WTC11 (cell line): ENCODE measurements around the gene ALDH3A2. TPM values are rescaled to one million over a fixed set of nuclear protein-coding genes. Genes with fewer than 3 reads are reported as not detected.

ENCODE experiments used
- ATAC-seq: fragments of 200-7000 bp; cut with Tn5 transposase; 2 replicates; pipeline ENCODE4 v1.10.0; 2021; ENCODE audit warnings: mild to moderate bottlenecking, moderate library complexity
- CTCF ChIA-PET: fragments of 300-600 bp; sonication (Branson Sonifier 250); formaldehyde crosslinking; loops from one replicate; lab custom pipeline; 2021; ENCODE audit warnings: antibody characterized with exemption; lab: Charles Lee
- POLR2A ChIA-PET: fragments of 350-600 bp; sonication (Branson Sonifier 250); formaldehyde crosslinking; loops from one replicate; lab custom pipeline; 2021; ENCODE audit warnings: antibody characterized with exemption; lab: Charles Lee
- DNase-seq: peaks from one replicate; pipeline ENCODE4 v3.0.0; 2021; ENCODE audit warnings: low spot score
- H3K27ac Mint-ChIP-seq: 2 replicates; pipeline ENCODE4 v1.8.0; 2021; ENCODE audit warnings: mixed read lengths
- H3K27me3 Mint-ChIP-seq: 2 replicates; pipeline ENCODE4 v1.8.0; 2021; ENCODE audit warnings: low read depth, mild to moderate bottlenecking, moderate library complexity, mixed read lengths
- H3K36me3 Mint-ChIP-seq: 2 replicates; pipeline ENCODE4 v1.8.0; 2021; ENCODE audit warnings: mixed read lengths
- H3K4me1 Mint-ChIP-seq: 2 replicates; pipeline ENCODE4 v1.8.0; 2022; ENCODE audit warnings: mixed read lengths
- H3K4me3 Mint-ChIP-seq: 2 replicates; pipeline ENCODE4 v1.8.0; 2021; ENCODE audit warnings: mild to moderate bottlenecking, moderate library complexity, mixed read lengths
- H3K9me3 Mint-ChIP-seq: 2 replicates; pipeline ENCODE4 v1.8.0; 2021; ENCODE audit warnings: mixed read lengths
- ATF6 ChIP-seq: sonication (generic); formaldehyde crosslinking; IDR thresholded peaks from 2 replicates; pipeline ENCODE4 v1.8.1; 2023; ENCODE audit warnings: mild to moderate bottlenecking, missing genetic modification reagents
- CBFB ChIP-seq: sonication (generic); formaldehyde crosslinking; IDR thresholded peaks from 2 replicates; pipeline ENCODE4 v1.8.1; 2022; ENCODE audit warnings: mild to moderate bottlenecking, low read depth, missing genetic modification reagents
- CREB1 ChIP-seq: sonication (generic); formaldehyde crosslinking; IDR thresholded peaks from 2 replicates; pipeline ENCODE4 v1.8.0; 2023; ENCODE audit warnings: mild to moderate bottlenecking, missing genetic modification reagents
- E2F1 ChIP-seq: sonication (generic); formaldehyde crosslinking; IDR thresholded peaks from 2 replicates; pipeline ENCODE4 v1.8.0; 2022; ENCODE audit warnings: mild to moderate bottlenecking, missing genetic modification reagents
- E2F5 ChIP-seq: sonication (generic); formaldehyde crosslinking; IDR thresholded peaks from 2 replicates; pipeline ENCODE4 v1.8.1; 2022; ENCODE audit warnings: mild to moderate bottlenecking, moderate library complexity, missing genetic modification reagents
- FOXK1 ChIP-seq: sonication (generic); formaldehyde crosslinking; IDR thresholded peaks from 2 replicates; pipeline ENCODE4 v1.8.0; 2022; ENCODE audit warnings: mild to moderate bottlenecking, moderate library complexity, missing genetic modification reagents
- IRF2 ChIP-seq: sonication (generic); formaldehyde crosslinking; IDR thresholded peaks from 2 replicates; pipeline ENCODE4 v1.8.0; 2022; ENCODE audit warnings: low read depth, missing genetic modification reagents, borderline replicate concordance
- MLX ChIP-seq: sonication (generic); formaldehyde crosslinking; IDR thresholded peaks from 2 replicates; pipeline ENCODE4 v1.8.1; 2023; ENCODE audit warnings: mild to moderate bottlenecking, missing genetic modification reagents, moderate library complexity
- NFE2L1 ChIP-seq: sonication (generic); formaldehyde crosslinking; IDR thresholded peaks from 2 replicates; pipeline ENCODE4 v1.8.1; 2023; ENCODE audit warnings: missing genetic modification reagents
- NR2C2 ChIP-seq: sonication (generic); formaldehyde crosslinking; IDR thresholded peaks from 2 replicates; pipeline ENCODE4 v1.8.0; 2022; ENCODE audit warnings: mild to moderate bottlenecking, missing genetic modification reagents
- OVOL2 ChIP-seq: fragments of 250-450 bp; sonication (Bioruptor Pico); IDR thresholded peaks from 2 replicates; pipeline ENCODE4 v1.9.0; 2021; ENCODE audit warnings: mild to moderate bottlenecking, borderline replicate concordance
- RELA ChIP-seq: sonication (generic); formaldehyde crosslinking; IDR thresholded peaks from 2 replicates; pipeline ENCODE4 v1.8.1; 2022; ENCODE audit warnings: missing genetic modification reagents, mild to moderate bottlenecking, borderline replicate concordance
- SMAD3 ChIP-seq: sonication (generic); formaldehyde crosslinking; IDR thresholded peaks from 2 replicates; pipeline ENCODE4 v1.8.0; 2022; ENCODE audit warnings: missing genetic modification reagents, mild to moderate bottlenecking, borderline replicate concordance
- USF1 ChIP-seq: sonication (generic); formaldehyde crosslinking; IDR thresholded peaks from 2 replicates; pipeline ENCODE4 v1.8.0; 2022; ENCODE audit warnings: mild to moderate bottlenecking, missing genetic modification reagents
- ZBTB21 ChIP-seq: sonication (generic); formaldehyde crosslinking; IDR thresholded peaks from 2 replicates; pipeline ENCODE4 v1.8.1; 2023; ENCODE audit warnings: mild to moderate bottlenecking, missing genetic modification reagents, borderline replicate concordance
- ZNF232 ChIP-seq: sonication (generic); formaldehyde crosslinking; IDR thresholded peaks from 2 replicates; pipeline ENCODE4 v1.8.0; 2022; ENCODE audit warnings: mild to moderate bottlenecking, missing genetic modification reagents
- ZNF317 ChIP-seq: sonication (generic); formaldehyde crosslinking; IDR thresholded peaks from 2 replicates; pipeline ENCODE4 v1.8.1; 2023; ENCODE audit warnings: low read depth, mild to moderate bottlenecking, moderate library complexity, missing genetic modification reagents, borderline replicate concordance
- ZNF396 ChIP-seq: fragments of 250-450 bp; sonication (Bioruptor Pico); IDR thresholded peaks from 2 replicates; pipeline ENCODE4 v1.8.0; 2021; ENCODE audit warnings: mild to moderate bottlenecking, moderate library complexity, borderline replicate concordance
- ZNF423 ChIP-seq: fragments of 250-450 bp; sonication (Bioruptor Pico); IDR thresholded peaks from 2 replicates; pipeline ENCODE4 v2.1.2; 2022; ENCODE audit warnings: mild to moderate bottlenecking, moderate library complexity
- total RNA-seq: library from RNA; stranded (reverse); gene quantifications from 3 replicates; pipeline ENCODE4 v1.2.3, GENCODE V29; 2021

ALDH3A2 gene
- total RNA-seq, 1 experiment from 2014 or later: 68.5 TPM

- CTCF ChIA-PET: interaction anchor here (0.9 to 1.5 kb wide), 4 partner anchors 66 to 290 kb away, joined by 3 to 4 read pairs (median 3); partner anchors contain the start of gene B9D1
- Mint-ChIP-seq H3K4me3 (no peak overlapping the region), H3K4me1 (peaks cover 31% of the 10 kb centered on the region), H3K36me3 (peaks cover 60% of the 10 kb centered on the region), H3K27ac (no peak overlapping the region), H3K27me3 (peaks cover 4% of the 10 kb centered on the region), H3K9me3 (peaks cover 27% of the 10 kb centered on the region)
- ATAC-seq (no peak), DNase-seq (no peak)
- TF ChIP-seq FOXK1 (CRISPR knock-in tag): no peak
- TF ChIP-seq ZNF317 (CRISPR knock-in tag): no peak
- TF ChIP-seq RELA (CRISPR knock-in tag): no peak
- no peak for TF ChIP-seq CBFB (CRISPR knock-in tag)
- no peak for TF ChIP-seq IRF2 (CRISPR knock-in tag)
- TF ChIP-seq OVOL2 (CRISPR knock-in tag): no peak
- TF ChIP-seq ATF6 (CRISPR knock-in tag): no peak
- no peak for TF ChIP-seq NR2C2 (CRISPR knock-in tag)
- no peak for TF ChIP-seq MLX (CRISPR knock-in tag)
- no peak for TF ChIP-seq USF1 (CRISPR knock-in tag)
- no peak for TF ChIP-seq ZBTB21
- no peak for TF ChIP-seq ZNF232 (CRISPR knock-in tag)
- no peak for TF ChIP-seq ZNF423 (CRISPR knock-in tag)
- POLR2A ChIA-PET: no interaction called here
Observed at GRCh38 chr17:19652595-19652994, 4.0 kb downstream of the ALDH3A2 start.

- ATAC-seq (no peak), DNase-seq (no peak)
- peaks cover 73% of the 10 kb centered on the region for H3K36me3 Mint-ChIP-seq
- H3K27ac Mint-ChIP-seq: no peak overlapping the region
- ChIA-PET CTCF (no interaction called here), POLR2A (no interaction called here)
- H3K27me3 Mint-ChIP-seq: peaks cover 4% of the 10 kb centered on the region
- H3K9me3 Mint-ChIP-seq: peaks cover 27% of the 10 kb centered on the region
- peaks cover 23% of the 10 kb centered on the region for H3K4me1 Mint-ChIP-seq
- no peak overlapping the region for H3K4me3 Mint-ChIP-seq
- no peak for TF ChIP-seq E2F5 (CRISPR knock-in tag)
- no peak for TF ChIP-seq CREB1 (CRISPR knock-in tag)
- TF ChIP-seq SMAD3 (CRISPR knock-in tag): no peak
- TF ChIP-seq NFE2L1 (CRISPR knock-in tag): no peak
- TF ChIP-seq ZNF396 (CRISPR knock-in tag): no peak
- TF ChIP-seq E2F1 (CRISPR knock-in tag): no peak
Observed at GRCh38 chr17:19654342-19654886, 5.9 kb downstream of the ALDH3A2 start.
